Fibroblast of skin of left quadriceps (primary cell): Measurements from ENCODE around the gene PAPOLA.
A peak's percentile ranks its signal among the peaks of the same experiment; 100 is the strongest.

ENCODE experiments used
- DNase-seq, 2 experiments: peaks; one replicate each; pipeline ENCODE4 v3.0.0-alpha.2; 2013; ENCODE audit warnings: low read depth in 2 of 2

The PAPOLA gene

DNA sequence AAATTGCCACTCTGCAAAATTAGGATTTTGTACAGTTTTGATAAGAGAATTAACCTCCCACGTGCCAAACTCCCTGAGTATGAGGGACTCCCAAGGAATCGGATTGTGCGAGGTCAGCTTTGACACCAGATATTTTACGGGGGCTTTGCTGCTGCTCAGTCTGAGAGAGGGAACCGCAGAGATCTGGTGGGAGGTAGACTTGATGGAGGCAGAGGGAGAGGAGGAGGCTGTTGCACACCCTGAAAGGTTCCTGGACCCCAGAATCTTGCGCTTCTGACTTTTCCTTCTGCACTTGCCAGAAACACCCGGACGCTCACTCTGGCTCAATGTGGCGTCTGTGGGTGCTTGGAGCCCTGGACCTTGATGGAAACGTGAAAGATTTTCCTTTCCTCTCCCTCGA is 83.9 kb downstream of the PAPOLA start:
- DNase-seq = no peak

DNA sequence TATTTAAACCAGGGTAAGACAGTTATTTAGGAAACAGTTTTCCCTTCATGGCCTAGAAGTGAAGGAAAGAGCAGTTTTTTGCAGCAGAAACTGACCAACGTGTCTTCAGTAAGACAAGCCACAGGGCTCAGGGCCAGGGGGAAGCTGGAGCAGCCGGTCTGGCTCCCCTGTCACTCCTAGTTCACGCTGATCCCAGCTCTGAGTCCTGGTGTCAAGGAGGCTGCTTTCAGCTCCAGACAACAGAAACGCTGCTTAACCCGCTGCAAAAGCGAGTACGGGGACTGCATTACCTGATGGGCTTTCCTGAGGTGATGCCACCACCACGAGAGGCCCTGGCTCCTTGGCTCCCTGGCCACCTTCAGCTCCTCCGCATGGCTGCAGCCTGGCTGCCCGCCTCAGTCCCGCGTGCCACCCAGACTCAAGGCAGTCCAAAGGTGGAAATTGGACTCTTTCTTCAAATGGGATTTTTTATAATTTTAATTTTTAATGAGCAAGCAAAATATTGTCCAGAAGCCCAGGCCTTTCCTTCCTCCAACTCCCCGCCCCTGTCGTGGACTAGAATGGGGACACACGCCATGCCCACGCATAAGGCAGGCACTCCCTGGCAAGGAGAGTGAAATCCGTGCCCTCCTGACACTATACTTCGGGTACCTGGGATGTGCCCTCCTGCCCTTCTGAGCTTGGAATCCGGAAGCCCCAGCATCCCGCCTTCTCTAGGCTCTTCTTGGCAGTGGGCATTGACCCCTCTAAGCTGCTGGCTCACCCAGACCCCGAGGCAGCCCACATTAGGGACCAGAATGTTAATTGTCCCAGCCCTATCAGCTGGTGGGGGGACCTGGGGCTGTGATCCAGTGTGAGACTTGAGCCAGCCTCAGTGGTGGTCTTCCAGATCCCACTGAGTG is 85.0 kb downstream of the PAPOLA start:
- DNase-seq = no peak

DNA sequence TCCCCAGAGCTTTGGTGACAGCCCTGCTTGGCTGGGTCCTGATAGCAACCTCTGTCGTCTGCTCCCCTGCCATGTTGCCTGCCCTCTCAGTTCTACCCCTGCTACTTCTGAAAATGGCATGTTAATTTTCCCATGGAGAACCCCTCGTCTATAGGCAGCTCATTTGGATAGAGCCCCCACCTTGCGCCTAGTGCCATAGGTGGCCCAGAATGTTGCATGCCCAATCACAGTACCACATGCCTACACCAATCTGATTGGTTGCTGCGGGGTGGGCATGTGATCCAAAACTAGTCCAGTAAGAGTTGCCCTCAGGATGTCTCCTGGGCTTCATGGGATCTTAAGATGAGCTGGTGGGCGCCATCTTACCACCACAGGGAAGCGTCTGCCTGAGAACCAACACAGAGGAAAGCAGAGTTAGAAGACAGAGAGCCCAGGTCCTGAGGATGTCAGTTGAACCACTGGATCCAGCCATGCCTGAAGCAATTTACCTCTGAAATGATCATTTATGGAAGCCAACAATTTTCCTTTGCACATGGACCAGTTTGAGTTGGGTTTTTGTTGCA is 85.7 kb downstream of the PAPOLA start:
- DNase-seq = no peak

DNA sequence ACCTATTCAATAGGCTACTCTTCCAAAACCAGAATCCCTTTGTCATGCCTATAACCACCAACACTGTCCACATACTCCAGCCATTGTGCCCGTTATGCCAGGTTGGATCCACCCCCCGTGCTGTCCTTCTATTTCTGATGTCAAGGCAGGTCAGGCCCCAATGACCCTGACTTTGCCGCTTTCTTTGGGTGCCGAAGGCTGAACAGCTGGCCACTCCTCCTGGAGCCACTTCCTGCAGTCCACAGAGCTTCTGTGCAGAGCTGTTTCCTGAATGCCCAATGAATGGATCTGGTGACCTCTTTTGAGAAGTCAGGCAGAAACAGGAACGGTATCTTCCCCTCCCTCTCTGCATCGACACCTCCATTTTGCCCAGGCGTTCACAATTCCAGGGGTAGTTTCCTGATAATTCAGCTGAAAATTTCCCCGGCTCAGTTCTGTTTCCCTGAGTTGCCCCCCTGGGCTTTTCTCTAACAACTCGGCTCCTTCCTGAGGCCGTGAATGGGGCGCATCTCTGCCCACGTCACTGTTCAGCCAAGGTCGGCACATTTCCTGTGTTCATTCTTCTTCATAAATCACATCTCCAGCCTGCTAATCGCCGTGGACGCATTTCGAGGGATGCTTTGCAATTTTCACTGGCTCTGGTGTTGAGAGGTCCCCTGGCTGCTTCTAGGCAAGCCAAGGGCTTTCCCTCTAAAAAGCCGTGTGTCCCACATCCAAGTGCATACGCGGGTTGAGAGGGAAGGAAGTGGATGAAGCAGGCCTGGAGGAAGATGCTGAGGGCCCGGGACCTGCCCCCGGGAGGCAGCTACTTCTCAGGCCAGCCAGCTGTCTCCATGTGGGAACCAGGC is 86.5 kb downstream of the PAPOLA start:
- no peak for DNase-seq

DNA sequence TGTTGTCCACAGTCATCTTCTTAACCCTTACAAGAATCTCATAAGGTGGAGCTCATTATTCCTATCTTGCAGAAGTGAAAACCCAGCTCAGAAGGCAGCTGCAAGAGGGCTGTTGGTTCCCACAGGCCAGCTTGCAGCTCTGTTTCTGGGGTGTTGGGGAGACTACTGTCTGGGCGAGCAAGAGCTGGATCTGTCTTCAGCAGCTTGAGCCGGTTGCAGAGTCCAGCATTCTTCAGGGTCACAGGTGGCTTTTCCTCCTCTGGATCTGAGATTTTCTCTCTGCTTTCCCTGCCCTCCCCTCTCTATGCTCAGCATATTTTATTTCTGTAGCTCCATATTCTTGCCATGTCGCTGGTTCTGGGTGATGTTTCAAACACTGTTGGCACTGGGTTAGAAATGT is 87.4 kb downstream of the PAPOLA start:
- no peak for DNase-seq

DNA sequence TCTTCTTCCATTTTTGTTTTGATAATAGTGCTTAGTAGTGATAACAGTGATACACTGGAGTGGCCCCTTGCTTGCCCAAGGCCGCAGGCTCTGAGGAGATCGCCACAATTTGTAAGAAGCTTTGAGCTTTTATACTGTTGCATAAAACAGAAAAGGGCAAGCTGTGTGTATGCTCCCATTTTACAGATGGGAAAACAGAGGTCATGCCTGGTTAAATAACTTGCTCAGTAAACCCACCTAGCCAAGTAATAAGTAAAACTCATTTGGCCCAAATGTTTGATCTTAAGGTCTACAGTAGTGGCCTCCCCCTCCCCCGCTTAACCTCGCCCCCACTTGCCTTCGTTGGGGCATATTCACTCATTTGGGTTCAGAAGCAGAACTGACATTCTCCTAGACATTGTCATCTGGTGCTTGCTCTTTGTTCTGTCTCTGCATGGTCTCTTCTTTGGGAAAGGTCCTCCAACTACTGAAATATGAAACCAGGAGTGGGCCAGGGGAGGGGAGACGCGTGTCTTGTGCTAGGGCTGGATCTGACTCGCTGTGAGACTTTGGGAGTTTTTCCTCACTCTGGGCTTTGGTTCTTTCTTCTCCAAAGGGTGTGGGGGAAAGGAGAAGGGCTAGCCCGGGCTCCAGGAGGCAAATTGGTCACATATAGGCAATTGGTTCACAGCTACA is 88.1 kb downstream of the PAPOLA start:
- no peak for DNase-seq

DNA sequence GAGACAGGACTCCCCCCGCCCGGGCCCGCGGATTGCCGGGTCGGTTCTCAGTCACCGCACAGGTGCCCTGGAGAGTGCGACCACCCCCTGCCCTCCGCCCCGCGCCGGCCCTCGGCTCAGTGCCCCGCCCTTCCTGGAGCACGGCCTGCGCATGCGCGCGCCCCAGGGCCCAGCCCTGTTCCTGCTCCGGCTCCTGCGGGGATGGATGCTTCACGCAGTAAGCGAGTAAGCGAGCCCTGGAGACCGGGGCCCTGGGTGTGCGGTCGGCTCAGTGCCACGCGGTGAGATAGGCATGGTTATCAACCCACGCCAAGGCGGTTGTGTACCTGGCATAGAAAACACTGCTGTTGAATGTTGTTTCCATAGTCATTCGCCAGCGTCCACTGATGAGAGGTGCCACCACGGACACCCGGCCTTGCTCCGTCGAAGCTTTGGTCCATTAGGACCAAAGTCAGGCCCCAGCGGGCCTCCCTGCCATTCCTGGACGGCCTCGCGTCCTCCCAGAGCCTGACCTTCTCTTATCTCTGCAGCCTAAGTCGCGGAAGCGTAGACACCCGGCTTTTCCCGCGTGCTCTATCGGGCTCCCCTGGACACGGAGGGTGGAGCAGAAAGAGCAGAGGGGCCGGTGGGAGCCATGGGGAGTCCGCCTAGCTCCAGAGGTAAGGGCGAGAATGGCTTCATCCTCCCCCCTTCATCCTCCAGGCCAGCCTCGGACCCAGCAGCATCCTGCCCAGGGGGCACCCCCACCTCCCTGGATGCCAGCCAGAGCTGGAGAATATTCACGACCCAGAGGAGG is 90.6 kb downstream of the PAPOLA start:
- peak; percentile 14 to 21 for DNase-seq

DNA sequence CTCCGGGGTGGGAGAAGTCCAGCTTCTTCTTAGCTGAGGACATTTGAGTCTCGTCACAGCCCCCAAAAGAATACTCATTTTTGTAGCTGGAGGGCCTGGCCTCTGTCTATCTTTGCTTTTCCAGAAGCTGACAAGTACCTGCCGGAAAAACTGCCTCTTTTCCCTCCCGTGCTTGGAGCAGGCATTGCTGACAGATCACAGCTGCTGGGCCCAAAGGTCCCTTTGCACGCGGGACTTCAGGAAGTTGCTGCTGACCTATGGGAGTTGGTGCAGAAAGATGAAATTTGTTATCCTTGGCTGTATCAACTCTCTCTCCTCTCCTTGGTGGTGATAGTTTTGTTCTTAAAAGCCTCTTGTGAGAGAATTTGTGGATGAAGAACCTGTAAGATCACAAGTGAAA is 92.8 kb downstream of the PAPOLA start:
- no peak for DNase-seq

DNA sequence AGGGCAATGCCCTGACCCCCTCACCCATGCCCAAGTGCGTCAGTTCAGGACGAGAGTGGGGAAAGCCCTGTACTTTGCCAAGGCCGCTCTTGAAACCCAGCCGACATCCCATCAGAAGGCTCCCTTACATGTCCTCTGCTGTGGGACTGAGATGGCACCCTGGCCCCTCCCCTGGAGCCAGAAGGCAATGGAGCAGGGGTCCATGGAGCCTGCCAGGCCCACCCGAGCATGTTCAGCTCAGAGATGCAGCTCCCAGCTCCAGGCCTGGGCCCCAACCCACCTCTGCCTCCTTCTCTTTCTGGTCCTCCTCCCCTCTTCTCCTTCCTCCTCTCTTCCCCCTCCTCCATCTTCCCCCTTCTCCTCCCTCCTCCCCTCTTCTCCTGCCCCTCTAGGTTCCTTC is 95.5 kb downstream of the PAPOLA start:
- DNase-seq = no peak

DNA sequence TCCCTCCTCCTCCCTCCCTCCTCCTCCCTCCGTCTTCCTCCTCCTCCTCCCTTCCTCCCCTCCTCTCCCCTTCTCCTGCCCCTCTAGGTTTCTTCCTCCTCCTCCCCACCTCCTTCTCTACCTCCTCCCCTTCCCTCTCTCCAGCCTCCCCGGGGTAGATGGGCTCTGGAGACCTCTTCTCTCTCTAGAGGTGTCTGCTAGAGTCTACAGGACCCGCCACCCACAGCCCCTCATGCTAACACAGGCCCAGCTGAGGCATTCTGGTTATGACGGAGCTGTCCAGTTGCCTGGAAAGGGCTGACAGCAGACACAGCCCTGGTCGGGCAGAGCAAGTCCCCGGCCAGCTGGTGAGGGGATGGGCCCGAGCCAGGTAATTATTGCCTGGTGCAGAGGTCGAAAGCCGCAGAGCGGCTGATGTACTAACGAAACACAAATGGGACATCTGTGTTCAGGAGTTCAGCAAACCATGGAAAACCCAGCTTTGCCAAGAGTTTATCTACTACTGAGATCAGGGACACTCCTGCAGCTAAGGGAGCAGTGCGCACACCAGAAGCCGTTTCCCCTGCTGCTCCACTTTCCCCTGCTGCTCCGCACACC is 96.2 kb downstream of the PAPOLA start:
- no peak for DNase-seq

DNA sequence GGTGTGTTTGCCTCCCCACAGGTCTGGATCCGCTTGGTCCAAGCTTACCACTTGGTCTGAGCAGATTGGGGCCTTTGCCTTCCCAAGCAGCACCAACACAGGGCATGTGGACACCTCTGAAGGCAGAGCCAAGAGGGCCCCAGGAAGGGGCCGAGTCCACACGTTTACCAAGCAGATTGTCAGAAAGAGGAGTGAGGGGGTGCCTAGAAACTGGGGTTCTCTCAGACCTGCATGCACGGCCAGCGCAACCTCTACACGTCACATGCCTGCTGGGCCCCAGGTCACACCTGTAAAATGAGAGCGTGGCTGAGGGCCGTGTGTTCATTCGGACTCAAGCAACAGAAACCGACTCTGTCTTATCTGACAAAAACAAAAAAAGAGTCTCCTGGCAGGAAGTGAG is 96.9 kb downstream of the PAPOLA start:
- no peak for DNase-seq

DNA sequence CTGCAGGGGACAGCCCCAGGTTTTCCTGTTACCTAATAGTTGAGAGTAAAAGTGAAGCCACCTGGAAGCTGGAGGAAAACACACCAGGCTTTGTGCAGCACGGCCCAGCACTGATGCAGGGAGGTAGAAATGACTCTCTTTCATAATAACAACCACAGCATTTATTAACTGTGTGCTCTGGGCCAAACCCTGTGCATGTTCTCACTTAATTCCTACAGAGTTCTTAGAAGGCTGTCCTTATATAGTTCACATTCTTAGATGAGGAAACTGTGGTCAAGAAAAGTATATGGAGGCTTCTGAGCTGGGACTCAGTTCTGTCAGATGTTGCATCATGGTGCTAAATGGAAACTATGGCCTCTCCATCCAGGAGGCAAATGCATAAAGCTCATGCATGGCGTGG is 100.0 kb downstream of the PAPOLA start:
- no peak for DNase-seq

DNA sequence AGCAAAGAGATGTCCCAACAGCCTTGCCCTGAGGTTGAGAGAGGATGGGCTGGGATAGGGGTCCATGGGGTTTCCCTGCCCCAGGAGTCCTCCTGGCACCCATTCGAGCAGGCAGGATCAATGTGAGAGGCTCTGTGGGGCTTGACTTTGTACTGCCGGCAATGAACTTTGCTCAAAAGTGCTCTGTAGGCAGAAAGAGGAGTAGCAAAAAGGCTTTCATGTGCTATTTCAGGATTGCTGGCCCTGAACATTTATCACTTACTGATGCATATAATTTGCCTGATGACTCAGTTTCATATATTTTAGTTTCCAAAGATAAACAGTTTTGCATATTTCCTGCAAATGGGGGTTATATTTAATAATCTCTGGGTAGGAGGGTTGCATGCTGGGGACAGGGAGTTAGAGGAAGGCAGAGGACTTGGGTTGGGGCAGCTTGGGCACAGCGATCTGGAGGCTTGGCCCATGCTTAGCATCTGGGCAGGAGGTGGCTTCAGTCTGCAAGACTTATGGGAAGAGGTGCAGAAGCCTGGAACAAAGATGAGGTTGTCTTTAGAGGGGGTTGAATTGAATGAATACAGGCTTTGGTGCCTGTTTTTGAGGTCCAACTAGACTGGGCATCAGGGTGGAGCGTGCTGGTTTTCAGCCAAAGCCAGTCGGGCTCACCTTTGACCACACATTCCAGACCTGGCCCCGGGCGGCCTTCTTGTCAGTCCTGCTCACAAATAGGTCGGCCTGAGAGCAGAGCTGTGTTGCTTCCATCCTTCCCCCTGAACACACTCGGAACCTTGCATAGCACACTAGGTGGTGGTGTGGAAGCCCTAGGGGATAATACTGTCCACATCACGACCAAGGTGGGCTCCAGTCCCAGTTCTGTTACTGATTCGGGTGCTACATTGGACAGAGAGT is 101.4 kb downstream of the PAPOLA start:
- DNase-seq = no peak

DNA sequence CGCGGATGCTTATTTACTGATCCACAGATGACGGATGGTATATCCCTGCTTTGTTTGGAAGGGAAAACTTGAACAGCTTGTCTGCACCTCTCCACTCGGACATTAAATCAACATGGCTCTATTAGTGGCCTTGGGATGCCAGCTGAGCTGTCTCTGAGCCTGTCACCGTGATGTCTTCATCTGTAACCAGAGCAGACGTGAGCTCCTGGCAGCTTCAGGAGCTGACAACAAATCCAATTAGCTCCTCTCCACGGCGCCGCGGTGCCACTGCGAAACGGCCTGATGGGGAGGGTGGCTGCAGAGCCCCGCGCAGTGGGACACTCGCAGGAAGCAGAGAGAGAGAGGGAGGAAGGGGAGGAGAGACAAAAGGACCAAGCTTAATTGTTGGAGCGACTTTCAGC is 112.3 kb downstream of the PAPOLA start:
- no peak for DNase-seq

DNA sequence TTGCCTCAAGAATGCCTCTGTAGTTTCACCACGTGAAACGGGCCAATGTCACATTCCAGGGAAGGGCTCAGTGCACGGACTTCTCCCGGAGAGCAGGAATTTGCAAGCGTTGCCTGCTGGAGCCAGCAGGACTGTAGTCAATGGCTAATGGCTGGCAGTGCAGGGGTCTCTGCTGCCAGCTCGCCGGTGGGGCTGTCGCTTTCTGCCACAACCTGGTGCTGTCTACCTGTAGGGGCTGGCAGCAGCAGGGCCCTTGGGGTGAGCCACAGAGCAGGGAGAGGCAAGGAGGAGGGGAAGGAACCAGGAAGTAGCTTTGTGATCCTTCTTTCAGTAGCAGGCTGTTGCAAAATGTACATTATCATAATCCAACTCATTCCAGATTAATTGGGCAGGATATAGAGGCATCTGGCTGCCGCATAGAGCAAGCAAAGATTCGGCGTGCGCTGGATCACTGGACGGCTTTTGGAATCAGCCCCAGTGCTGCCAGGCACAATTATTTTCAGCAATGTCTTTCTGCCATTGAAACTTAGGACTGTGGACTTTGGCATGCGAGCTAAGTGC is 114.1 kb downstream of the PAPOLA start:
- DNase-seq = no peak
